GM21723 (cell line): ENCODE data around the gene PRAMEF10.
"Not testable (repeated sequence)": the region's sequence is repeated elsewhere in the genome, so short reads cannot be mapped to it uniquely, and the experiment has no call there.

Experiments used
- ATAC-seq: cut with Tn5 transposase; IDR thresholded peaks from one replicate; pipeline ENCODE4 v1.9.1; 2021; ENCODE audit warnings: mild to moderate bottlenecking, moderate library complexity; ENCODE audit not compliant: unreplicated experiment

The PRAMEF10 gene, protein sequence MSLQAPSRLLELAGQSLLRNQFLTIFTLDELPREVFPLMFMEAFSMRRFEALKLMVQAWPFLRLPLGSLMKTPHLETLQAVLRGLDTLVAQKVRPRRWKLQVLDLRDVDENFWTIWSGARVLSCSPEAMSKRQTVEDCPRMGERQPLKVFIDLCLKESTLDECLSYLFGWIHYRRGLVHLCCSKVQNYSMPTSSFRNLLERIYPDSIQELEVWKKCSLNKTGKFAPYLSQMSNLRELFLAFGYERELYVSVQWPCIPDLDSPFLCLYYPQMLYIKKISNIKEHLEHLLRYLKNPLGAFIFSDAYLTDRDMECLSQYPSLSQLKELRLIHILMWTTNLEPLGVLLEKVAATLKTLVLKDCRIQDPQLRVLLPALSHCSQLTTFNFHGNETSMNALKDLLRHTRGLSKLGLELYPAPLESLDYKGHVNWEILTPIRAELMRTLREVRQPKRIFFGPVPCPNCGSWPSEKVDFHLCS

DNA sequence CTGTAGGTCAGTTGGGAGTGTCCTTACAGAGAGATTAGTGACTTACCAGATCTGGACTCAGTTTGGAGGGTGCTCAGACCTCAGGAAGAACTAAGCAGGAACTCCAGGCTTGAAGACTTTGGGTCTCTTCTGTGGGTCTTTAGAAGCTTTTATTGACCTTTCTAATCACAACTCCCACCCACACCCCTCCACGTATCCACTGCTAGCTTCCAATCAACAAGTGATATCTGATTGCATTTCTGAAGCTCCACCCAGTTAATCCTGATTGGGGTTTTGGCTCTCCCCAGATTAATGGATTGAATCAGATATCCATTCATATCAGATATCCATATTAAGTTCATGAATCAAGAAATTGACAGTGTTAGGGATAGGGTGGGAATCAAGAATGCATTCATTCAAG, at the start of gene PRAMEF10:
Gene PRAMEF10 (minus strand): TSS at position 101 of the 400 bp plus-strand sequence. CDS start 2,423 bp downstream, outside the sequence.
- ATAC-seq = not testable (repeated sequence)

DNA sequence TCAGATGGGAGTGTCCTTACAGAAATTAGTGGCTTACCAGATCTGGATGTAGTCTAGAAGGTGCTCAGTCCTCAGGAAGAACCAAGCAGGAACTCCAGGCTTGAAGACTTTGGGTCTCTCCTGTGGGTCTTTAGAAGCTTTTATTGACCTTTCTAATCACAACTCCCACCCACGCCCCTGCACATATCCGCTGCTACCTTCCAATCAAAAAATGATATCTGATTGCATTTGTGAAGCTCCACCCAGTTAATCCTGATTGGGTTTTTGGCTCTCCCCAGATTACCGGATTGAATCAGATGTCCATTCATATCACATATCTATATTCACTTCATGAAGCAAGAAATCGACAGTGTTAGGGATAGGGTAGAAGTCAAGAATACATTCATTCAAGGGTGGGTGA, 49.4 kb upstream of the PRAMEF10 start, which contains the start of gene PRAMEF6:
Gene PRAMEF6 (minus strand): TSS at position 101 of the 400 bp plus-strand sequence. CDS start 5,062 bp downstream, outside the sequence.
- ATAC-seq = not testable (repeated sequence)

DNA sequence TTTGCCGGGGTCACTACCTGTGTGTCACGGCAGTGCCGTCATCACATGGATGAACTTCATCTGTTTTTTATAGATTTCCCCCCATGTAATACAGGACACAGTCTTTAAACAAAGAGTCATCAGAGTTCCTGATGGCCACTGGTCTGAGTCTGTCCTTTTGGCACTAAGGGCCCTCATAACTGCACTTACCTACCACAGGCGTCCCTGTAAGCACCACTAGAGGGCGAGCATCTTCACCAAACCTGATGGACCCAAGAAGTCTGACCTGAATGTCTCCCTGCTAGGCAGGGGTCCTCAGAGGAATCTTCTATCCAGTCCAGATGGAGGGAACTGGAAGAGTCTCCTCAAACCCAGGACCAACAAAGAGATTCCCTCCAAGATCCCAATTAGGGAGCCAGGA, 26.3 kb upstream of the PRAMEF10 start:
- not testable (repeated sequence) for ATAC-seq

DNA sequence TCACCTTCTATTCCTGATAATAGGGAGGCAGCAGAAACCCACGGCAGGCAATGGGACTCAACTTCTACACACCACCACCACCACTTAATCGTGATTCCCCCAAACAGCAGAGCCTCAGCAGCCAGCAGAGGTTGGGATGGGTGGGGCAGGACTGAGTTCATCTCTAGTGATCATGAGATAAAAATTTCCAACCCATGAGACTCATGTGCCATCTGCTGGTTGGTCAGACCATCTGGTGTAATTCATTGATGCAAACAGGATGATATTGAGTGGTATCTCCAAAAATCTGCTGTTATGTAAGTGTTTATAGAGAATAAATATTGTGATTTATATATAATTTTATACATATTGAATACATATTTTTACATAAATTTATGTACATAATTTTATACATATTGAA, 23.7 kb upstream of the PRAMEF10 start:
- ATAC-seq = not testable (repeated sequence)

DNA sequence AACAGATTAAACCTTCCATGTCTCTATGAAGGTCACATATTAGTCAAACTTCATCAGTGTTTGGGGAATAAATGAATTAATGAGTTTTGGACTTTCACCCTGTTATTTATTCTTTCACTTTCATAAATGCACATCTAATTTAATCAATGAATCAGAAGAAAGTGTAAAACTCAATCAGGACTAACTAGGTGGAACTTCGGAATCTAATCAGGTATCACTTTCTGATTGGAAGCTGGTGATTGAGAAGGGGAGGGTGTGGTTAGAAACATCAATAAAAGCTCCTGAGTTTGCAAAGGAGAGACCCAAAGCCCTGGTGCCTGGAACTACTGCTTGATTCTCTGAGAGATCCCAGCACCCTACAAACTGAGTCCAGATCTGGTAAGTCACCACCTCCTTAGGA, 18.2 kb upstream of the PRAMEF10 start, which contains the start of gene PRAMEF7:
Gene PRAMEF7 (plus strand): TSS at position 301 of the 400 bp plus-strand sequence. CDS start 1,083 bp downstream, outside the sequence.
- ATAC-seq = not testable (repeated sequence)

DNA sequence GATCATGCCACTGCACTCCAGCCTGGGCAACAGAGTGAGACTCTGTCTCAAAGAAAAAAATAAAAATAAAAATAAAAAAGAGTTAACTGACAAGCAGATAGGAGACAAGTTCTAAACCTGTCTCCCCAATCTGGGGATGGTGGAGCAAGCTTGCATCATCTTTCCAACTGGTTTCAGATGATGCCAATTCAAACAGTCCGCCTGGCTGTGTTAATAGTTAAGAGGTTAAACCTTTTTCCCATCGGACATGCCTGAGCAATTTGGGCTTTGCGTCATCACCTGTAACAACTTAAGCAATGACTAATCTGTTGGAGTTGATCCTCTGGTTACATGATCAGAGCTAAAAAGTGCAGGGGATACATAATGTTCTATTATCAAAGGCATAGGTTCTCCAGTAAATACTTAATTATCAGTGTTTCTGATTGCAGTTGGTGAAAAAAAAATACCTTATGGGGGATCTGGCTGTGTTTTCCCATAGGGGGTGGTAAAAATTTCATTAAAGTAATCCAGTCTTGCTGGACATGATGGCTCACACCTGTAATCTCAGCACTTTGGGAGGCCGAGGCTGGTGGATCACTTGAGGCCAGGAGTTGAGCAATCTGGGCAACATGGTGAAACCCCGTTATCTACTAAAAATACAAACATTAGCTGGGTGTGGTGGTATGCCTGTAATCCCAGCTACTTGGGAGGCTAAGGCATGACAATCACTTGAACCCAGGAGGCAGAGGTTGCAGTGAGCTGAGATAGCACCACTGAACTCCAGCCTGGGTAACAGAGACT, 5.9 kb upstream of the PRAMEF10 start:
- not testable (repeated sequence) for ATAC-seq

DNA sequence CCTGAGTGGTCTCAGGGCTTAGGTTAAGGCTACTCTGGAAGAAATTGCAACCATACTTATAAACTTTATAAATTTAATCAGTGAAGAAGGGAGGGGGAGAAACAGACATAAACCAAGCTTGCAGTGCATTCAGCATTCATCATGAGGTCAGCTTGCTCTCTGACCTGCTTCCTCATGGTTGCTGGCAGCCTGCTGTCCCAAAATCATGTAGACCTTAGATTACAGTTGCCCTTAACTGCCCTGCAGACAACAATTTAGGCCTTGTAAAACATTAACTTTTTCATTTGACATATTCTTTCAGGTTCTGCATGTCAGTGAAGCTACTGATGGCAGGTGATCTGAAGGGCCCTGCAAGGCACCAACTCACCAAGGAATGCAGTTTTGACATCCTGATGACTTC, 1.1 kb upstream of the PRAMEF10 start:
- not testable (repeated sequence) for ATAC-seq

DNA sequence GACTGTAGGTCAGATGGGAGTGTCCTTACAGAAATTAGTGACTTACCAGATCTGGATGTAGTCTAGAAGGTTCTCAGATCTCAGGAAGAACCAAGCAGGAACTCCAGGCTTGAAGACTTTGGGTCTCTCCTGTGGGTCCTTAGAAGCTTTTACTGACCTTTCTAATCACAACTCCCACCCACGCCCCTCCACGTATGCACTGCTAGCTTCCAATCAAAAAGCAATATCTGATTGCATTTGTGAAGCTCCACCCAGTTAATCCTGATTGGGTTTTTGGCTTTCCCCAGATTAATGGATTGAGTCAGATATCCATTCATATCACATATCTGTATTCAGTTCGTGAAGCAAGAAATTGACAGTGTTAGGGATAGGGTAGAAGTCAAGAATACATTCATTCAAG, 12.0 kb downstream of the PRAMEF10 start, which contains the start of gene PRAMEF4:
Gene PRAMEF4 (minus strand): TSS at position 101 of the 400 bp plus-strand sequence. CDS start 2,807 bp downstream, outside the sequence.
- not testable (repeated sequence) for ATAC-seq

DNA sequence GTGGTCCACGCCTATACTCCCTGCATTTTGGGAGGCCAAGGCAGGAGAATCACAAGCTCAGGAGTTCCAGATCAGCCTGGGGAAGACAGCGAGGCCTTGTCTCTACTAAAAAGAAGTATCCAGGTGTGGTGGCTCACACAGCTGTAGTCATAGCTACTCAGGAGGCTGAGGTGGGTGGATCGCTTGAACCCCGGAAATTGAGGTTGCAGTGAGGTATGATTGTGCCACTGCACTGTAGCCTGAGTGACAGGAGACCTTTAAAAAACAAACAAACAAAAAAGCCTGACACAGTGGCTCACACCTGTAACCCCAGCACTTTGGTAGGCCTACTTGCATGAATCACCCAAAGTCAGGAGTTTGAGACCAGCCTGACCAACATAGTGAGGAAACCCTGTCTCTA, 19.6 kb downstream of the PRAMEF10 start:
- not testable (repeated sequence) for ATAC-seq

DNA sequence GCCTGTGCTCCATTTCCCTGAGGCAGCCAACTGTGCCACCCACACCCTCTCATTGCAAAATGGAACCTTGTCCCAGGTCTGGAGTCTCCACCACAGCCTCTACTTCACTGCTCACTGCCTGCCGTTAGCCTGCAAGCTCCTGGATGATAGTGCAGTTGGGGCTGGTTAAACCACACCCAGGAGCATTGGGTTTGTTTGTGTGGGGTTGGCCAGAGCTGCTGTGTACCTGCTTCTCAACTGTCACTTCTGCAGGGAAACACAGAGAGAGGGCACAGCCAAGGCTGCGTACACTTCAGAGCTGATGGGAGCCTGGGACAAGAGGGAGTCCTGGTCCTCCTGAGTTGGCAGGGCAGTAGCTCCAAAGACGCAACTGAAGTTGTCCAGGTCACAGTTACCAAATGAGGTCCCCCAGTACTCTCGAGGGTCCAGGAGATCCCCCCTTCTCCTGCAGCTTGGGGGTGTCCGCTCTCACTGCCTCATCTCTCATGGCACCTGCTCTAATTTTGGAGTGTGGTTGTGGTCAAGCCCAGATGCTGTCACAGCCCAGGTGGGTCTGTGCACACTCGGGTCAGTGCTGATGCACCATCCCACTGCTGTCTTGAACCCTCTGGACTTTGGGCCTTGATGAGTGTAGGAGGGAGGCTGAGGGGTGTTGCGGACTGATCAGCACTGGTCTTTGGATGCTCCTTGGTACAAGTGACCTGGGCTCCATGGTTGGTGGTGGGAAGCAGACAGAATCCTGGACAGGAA, 34.8 kb downstream of the PRAMEF10 start:
- not testable (repeated sequence) for ATAC-seq

DNA sequence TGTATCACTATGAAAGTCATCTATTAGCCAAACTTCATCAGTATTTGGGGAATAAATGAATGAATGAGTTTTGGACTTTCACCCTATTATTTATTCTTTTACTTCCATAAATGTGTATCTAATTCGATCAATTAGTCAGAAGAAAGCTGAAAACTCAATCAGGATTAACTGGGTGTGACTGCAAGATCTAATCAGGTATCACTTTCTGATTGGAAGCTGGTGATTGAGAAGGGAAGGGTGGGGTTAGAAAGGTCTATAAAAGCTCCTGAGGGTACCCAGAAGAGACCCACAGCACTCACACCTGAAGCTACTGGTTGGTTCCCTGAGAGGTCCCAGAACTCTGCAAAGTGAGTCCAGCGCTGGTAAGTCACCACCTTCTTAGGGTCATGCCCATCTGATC, 41.3 kb downstream of the PRAMEF10 start, which contains the start of gene PRAMEF2:
Gene PRAMEF2 (plus strand): TSS at position 301 of the 400 bp plus-strand sequence. CDS start 1,924 bp downstream, outside the sequence.
- ATAC-seq = not testable (repeated sequence)

DNA sequence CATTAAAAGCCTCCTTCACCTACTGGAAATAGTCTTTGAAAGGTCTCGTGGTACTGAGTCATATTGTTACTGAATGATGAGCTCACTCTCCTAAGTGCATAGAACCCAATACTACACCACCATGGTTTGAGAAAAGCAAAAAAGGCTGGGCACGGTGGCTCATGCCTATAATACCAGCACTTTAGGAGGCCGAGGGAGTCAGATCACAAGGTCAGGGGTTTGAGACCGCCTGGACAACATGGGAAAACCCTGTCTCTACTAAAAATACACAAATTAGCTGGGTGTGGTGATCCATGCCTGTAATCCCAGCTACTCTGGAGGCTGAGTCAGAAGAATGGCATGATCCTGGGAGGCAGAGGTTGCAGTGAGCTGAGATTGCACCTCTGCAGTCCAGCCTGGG, 46.3 kb downstream of the PRAMEF10 start:
- no peak for ATAC-seq

DNA sequence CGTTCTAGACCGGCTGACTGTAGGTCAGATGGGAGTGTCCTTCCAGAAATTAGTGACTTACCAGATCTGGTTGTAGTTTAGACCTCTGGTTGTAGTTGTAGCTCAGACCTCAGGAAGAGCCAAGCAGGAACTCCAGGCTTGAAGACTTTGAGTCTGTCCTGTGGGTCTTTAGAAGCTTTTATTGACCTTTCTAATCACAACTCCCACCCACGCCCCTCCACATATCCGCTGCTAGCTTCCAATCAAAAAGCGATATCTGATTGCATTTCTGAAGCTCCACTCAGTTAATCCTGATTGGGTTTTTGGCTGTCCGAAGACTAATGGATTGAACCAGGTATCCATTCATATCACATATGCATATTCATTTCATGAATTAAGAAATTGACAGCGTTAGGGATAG, 49.5 kb downstream of the PRAMEF10 start, which contains the start of gene HNRNPCL1:
Gene HNRNPCL1 (minus strand): TSS at position 101 of the 400 bp plus-strand sequence. CDS start 431 bp downstream, outside the sequence.
- ATAC-seq = not testable (repeated sequence)
